ENCODE results near the gene CDS1.
"Not testable (repeated sequence)": the region's sequence is repeated elsewhere in the genome, so short reads cannot be mapped to it uniquely, and the experiment has no call there.

CDS1 gene

GRCh38 chr4:84611531-84611930 is 28.6 kb downstream of the CDS1 start:
- DNase-seq (ENCODE audit: low read depth), result no peak

GRCh38 chr4:84614891-84615290 is 32.0 kb downstream of the CDS1 start:
- DNase-seq (ENCODE audit: low read depth), result no peak

GRCh38 chr4:84615355-84615754 is 32.4 kb downstream of the CDS1 start:
- DNase-seq (ENCODE audit: low read depth), result no peak

GRCh38 chr4:84622959-84623358 is 40.0 kb downstream of the CDS1 start:
- DNase-seq (ENCODE audit: low read depth), result no peak

GRCh38 chr4:84623661-84624060 is 40.7 kb downstream of the CDS1 start:
- no peak for DNase-seq (ENCODE audit: low read depth)

GRCh38 chr4:84626673-84627072 is 43.7 kb downstream of the CDS1 start:
- no peak for DNase-seq (ENCODE audit: low read depth)

- DNase-seq (ENCODE audit: low read depth), result no peak
Observed at GRCh38 chr4:84631573-84631972, 48.6 kb downstream of the CDS1 start.

GRCh38 chr4:84632092-84632491 is 49.2 kb downstream of the CDS1 start:
- no peak for DNase-seq (ENCODE audit: low read depth)

- DNase-seq (ENCODE audit: low read depth), result no peak
Observed at GRCh38 chr4:84634961-84635360, 52.0 kb downstream of the CDS1 start.

- no peak for DNase-seq (ENCODE audit: low read depth)
Observed at GRCh38 chr4:84638092-84638491, 55.2 kb downstream of the CDS1 start.

GRCh38 chr4:84639145-84639544 is 56.2 kb downstream of the CDS1 start:
- no peak for DNase-seq (ENCODE audit: low read depth)

GRCh38 chr4:84644087-84644486 is 61.2 kb downstream of the CDS1 start:
- no peak for DNase-seq (ENCODE audit: low read depth)

GRCh38 chr4:84647312-84647884 is 64.5 kb downstream of the CDS1 start:
- no peak for DNase-seq (ENCODE audit: low read depth)

- DNase-seq (ENCODE audit: low read depth), result no peak
Observed at GRCh38 chr4:84648178-84648577, 65.3 kb downstream of the CDS1 start.

- no peak for DNase-seq (ENCODE audit: low read depth)
Observed at GRCh38 chr4:84648863-84649647, 66.1 kb downstream of the CDS1 start.

- DNase-seq (ENCODE audit: low read depth), result no peak
Observed at GRCh38 chr4:84651499-84651898, 68.6 kb downstream of the CDS1 start.

- no peak for DNase-seq (ENCODE audit: low read depth)
Observed at GRCh38 chr4:84652478-84652877, 69.6 kb downstream of the CDS1 start.

GRCh38 chr4:84660606-84661005 is 77.7 kb downstream of the CDS1 start:
- DNase-seq (ENCODE audit: low read depth), result no peak

- no peak for DNase-seq (ENCODE audit: low read depth)
Observed at GRCh38 chr4:84661191-84661939, 78.4 kb downstream of the CDS1 start.

GRCh38 chr4:84664767-84665166 is 81.8 kb downstream of the CDS1 start:
- DNase-seq (ENCODE audit: low read depth), result not testable (repeated sequence)

- DNase-seq (ENCODE audit: low read depth), result no peak
Observed at GRCh38 chr4:84666439-84666838, 83.5 kb downstream of the CDS1 start.

- DNase-seq (ENCODE audit: low read depth), result no peak
Observed at GRCh38 chr4:84669201-84669600, 86.3 kb downstream of the CDS1 start.

- DNase-seq (ENCODE audit: low read depth), result no peak
Observed at GRCh38 chr4:84672177-84672576, 89.2 kb downstream of the CDS1 start.
